WTC11 (cell line): ENCODE results near the gene ANKRD33B. TPM values are rescaled to one million over a fixed set of nuclear protein-coding genes. Genes with fewer than 3 reads are reported as not detected.

Experiments
- ATAC-seq: fragments of 200-7000 bp; cut with Tn5 transposase; 2 replicates; pipeline ENCODE4 v1.10.0; 2021; ENCODE audit warnings: mild to moderate bottlenecking, moderate library complexity
- CTCF ChIA-PET: fragments of 300-600 bp; sonication (Branson Sonifier 250); formaldehyde crosslinking; loops from one replicate; lab custom pipeline; 2021; ENCODE audit warnings: antibody characterized with exemption; lab: Charles Lee
- POLR2A ChIA-PET: fragments of 350-600 bp; sonication (Branson Sonifier 250); formaldehyde crosslinking; loops from one replicate; lab custom pipeline; 2021; ENCODE audit warnings: antibody characterized with exemption; lab: Charles Lee
- DNase-seq: peaks from one replicate; pipeline ENCODE4 v3.0.0; 2021; ENCODE audit warnings: low spot score
- H3K27ac Mint-ChIP-seq: 2 replicates; pipeline ENCODE4 v1.8.0; 2021; ENCODE audit warnings: mixed read lengths
- H3K27me3 Mint-ChIP-seq: 2 replicates; pipeline ENCODE4 v1.8.0; 2021; ENCODE audit warnings: low read depth, mild to moderate bottlenecking, moderate library complexity, mixed read lengths
- H3K36me3 Mint-ChIP-seq: 2 replicates; pipeline ENCODE4 v1.8.0; 2021; ENCODE audit warnings: mixed read lengths
- H3K4me1 Mint-ChIP-seq: 2 replicates; pipeline ENCODE4 v1.8.0; 2022; ENCODE audit warnings: mixed read lengths
- H3K4me3 Mint-ChIP-seq: 2 replicates; pipeline ENCODE4 v1.8.0; 2021; ENCODE audit warnings: mild to moderate bottlenecking, moderate library complexity, mixed read lengths
- H3K9me3 Mint-ChIP-seq: 2 replicates; pipeline ENCODE4 v1.8.0; 2021; ENCODE audit warnings: mixed read lengths
- CBFB ChIP-seq: sonication (generic); formaldehyde crosslinking; IDR thresholded peaks from 2 replicates; pipeline ENCODE4 v1.8.1; 2022; ENCODE audit warnings: mild to moderate bottlenecking, low read depth, missing genetic modification reagents
- CREB1 ChIP-seq: sonication (generic); formaldehyde crosslinking; IDR thresholded peaks from 2 replicates; pipeline ENCODE4 v1.8.0; 2023; ENCODE audit warnings: mild to moderate bottlenecking, missing genetic modification reagents
- ELF4 ChIP-seq: sonication (generic); formaldehyde crosslinking; IDR thresholded peaks from 2 replicates; pipeline ENCODE4 v1.8.1; 2022; ENCODE audit warnings: low read depth, mild to moderate bottlenecking, moderate library complexity, missing genetic modification reagents
- EMX1 ChIP-seq: fragments of 250-450 bp; sonication (Bioruptor Pico); IDR thresholded peaks from 2 replicates; pipeline ENCODE4 v1.8.0; 2021; ENCODE audit warnings: mild to moderate bottlenecking
- FOXJ3 ChIP-seq: sonication (generic); formaldehyde crosslinking; IDR thresholded peaks from 2 replicates; pipeline ENCODE4 v1.9.0; 2021; ENCODE audit warnings: missing genetic modification reagents, mild to moderate bottlenecking, borderline replicate concordance
- FOXP1 ChIP-seq: sonication (generic); formaldehyde crosslinking; IDR thresholded peaks from 2 replicates; pipeline ENCODE4 v1.8.0; 2022; ENCODE audit warnings: missing genetic modification reagents, mild to moderate bottlenecking, moderate library complexity, borderline replicate concordance
- MXD4 ChIP-seq: fragments of 250-450 bp; sonication (Bioruptor Pico); IDR thresholded peaks from 2 replicates; pipeline ENCODE4 v1.8.0; 2021; ENCODE audit warnings: mild to moderate bottlenecking, moderate library complexity, borderline replicate concordance
- NR2C2 ChIP-seq: sonication (generic); formaldehyde crosslinking; IDR thresholded peaks from 2 replicates; pipeline ENCODE4 v1.8.0; 2022; ENCODE audit warnings: mild to moderate bottlenecking, missing genetic modification reagents
- SP1 ChIP-seq: sonication (generic); formaldehyde crosslinking; conservative IDR thresholded peaks from 2 replicates; pipeline ENCODE4 v1.8.1; 2022; ENCODE audit warnings: missing genetic modification reagents
- ZNF423 ChIP-seq: fragments of 250-450 bp; sonication (Bioruptor Pico); IDR thresholded peaks from 2 replicates; pipeline ENCODE4 v2.1.2; 2022; ENCODE audit warnings: mild to moderate bottlenecking, moderate library complexity
- ZNF671 ChIP-seq: fragments of 250-450 bp; sonication (Bioruptor Pico); IDR thresholded peaks from 2 replicates; pipeline ENCODE4 v1.8.0; 2021; ENCODE audit warnings: mild to moderate bottlenecking
- total RNA-seq: library from RNA; stranded (reverse); gene quantifications from 3 replicates; pipeline ENCODE4 v1.2.3, GENCODE V29; 2021
- TF ChIP-seq, protein P1 (sequence below): sonication (generic); formaldehyde crosslinking; IDR thresholded peaks from 2 replicates; pipeline ENCODE4 v1.8.0; 2023; ENCODE audit warnings: missing genetic modification reagents, mild to moderate bottlenecking, borderline replicate concordance
- TF ChIP-seq, protein P2 (sequence below): fragments of 250-450 bp; sonication (Bioruptor Pico); IDR thresholded peaks from 2 replicates; pipeline ENCODE4 v1.9.0; 2021; ENCODE audit warnings: mild to moderate bottlenecking, borderline replicate concordance
- TF ChIP-seq, protein P3 (sequence below): sonication (generic); formaldehyde crosslinking; IDR thresholded peaks from 2 replicates; pipeline ENCODE4 v1.8.0; 2023; ENCODE audit warnings: missing genetic modification reagents
- TF ChIP-seq, protein P4 (sequence below): sonication (generic); formaldehyde crosslinking; IDR thresholded peaks from 2 replicates; pipeline ENCODE4 v1.8.1; 2022; ENCODE audit warnings: mild to moderate bottlenecking, missing genetic modification reagents, moderate library complexity, borderline replicate concordance
- TF ChIP-seq, protein P5 (sequence below): sonication (generic); formaldehyde crosslinking; IDR thresholded peaks from 2 replicates; pipeline ENCODE4 v1.8.1; 2023; ENCODE audit warnings: mild to moderate bottlenecking, missing genetic modification reagents, moderate library complexity
- TF ChIP-seq, protein P6 (sequence below): fragments of 250-450 bp; sonication (Bioruptor Pico); IDR thresholded peaks from 2 replicates; pipeline ENCODE4 v1.9.0; 2021; ENCODE audit warnings: mild to moderate bottlenecking

ANKRD33B gene
- total RNA-seq, 1 experiment from 2014 or later, result 9.2 TPM

DNA sequence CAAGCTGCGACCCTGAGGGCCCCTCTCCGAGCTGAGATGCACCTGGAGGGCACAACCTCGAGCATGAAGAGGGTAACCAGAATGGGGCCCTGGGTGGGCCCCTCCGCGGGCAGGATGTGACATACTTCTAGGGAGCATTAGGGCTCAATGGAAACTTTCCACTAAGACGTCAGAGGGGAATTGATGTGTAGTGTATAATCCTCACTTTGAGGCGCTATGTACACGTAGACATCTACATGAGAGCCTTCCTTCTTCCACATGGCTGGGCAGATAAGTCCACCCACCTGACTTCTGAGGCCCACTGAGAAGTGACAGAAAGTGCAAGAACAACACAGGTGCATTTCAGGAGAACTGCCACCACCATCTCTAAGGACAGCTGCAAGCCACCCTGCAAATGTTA, 136.1 kb downstream of the ANKRD33B start (continued):
- TF ChIP-seq, protein P1, sequence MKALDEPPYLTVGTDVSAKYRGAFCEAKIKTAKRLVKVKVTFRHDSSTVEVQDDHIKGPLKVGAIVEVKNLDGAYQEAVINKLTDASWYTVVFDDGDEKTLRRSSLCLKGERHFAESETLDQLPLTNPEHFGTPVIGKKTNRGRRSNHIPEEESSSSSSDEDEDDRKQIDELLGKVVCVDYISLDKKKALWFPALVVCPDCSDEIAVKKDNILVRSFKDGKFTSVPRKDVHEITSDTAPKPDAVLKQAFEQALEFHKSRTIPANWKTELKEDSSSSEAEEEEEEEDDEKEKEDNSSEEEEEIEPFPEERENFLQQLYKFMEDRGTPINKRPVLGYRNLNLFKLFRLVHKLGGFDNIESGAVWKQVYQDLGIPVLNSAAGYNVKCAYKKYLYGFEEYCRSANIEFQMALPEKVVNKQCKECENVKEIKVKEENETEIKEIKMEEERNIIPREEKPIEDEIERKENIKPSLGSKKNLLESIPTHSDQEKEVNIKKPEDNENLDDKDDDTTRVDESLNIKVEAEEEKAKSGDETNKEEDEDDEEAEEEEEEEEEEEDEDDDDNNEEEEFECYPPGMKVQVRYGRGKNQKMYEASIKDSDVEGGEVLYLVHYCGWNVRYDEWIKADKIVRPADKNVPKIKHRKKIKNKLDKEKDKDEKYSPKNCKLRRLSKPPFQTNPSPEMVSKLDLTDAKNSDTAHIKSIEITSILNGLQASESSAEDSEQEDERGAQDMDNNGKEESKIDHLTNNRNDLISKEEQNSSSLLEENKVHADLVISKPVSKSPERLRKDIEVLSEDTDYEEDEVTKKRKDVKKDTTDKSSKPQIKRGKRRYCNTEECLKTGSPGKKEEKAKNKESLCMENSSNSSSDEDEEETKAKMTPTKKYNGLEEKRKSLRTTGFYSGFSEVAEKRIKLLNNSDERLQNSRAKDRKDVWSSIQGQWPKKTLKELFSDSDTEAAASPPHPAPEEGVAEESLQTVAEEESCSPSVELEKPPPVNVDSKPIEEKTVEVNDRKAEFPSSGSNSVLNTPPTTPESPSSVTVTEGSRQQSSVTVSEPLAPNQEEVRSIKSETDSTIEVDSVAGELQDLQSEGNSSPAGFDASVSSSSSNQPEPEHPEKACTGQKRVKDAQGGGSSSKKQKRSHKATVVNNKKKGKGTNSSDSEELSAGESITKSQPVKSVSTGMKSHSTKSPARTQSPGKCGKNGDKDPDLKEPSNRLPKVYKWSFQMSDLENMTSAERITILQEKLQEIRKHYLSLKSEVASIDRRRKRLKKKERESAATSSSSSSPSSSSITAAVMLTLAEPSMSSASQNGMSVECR, result no peak
- TF ChIP-seq CBFB (CRISPR knock-in tag), result no peak

DNA sequence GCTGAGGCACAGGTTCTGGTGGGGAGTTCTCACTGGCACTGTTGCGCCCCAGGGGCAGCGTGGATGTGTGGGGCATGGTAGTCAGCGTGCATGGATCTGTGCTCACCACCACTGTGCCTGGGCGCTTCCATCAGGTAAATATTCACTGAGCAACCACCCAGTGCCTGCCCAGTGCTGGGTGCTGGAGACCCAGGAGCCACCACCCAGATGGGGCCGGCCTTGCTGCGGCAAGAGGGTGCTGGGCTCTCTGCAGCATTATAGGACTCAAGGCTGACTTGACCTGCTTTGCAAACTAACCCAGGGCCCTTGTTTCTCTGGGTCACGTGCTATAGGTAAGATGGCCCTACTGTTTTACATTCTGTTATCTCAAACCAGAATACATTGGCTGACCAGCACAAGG, 136.6 kb downstream of the ANKRD33B start:
- ChIA-PET CTCF (interaction anchor here (0.6 to 2.0 kb wide), 3 partner anchors 73 to 157 kb away, joined by 3 to 5 read pairs (median 5); no protein-coding TSS in a partner anchor), POLR2A (no interaction called here)
- Mint-ChIP-seq H3K4me3 (no peak overlapping the region), H3K36me3 (no peaks in the 10 kb centered on the region), H3K27me3 (no peaks in the 10 kb centered on the region), H3K9me3 (no peaks in the 10 kb centered on the region), H3K4me1 (peaks cover 40% of the 10 kb centered on the region), H3K27ac (no peak overlapping the region)
- DNase-seq (no peak), ATAC-seq (no peak)
- TF ChIP-seq NR2C2 (CRISPR knock-in tag) (no peak), FOXP1 (CRISPR knock-in tag) (no peak), SP1 (no peak), ELF4 (CRISPR knock-in tag) (no peak), CREB1 (CRISPR knock-in tag) (no peak), MXD4 (CRISPR knock-in tag) (no peak), ZNF671 (CRISPR knock-in tag) (no peak), ZNF423 (CRISPR knock-in tag) (no peak), FOXJ3 (CRISPR knock-in tag) (no peak), EMX1 (CRISPR knock-in tag) (no peak)
- TF ChIP-seq, protein P2, sequence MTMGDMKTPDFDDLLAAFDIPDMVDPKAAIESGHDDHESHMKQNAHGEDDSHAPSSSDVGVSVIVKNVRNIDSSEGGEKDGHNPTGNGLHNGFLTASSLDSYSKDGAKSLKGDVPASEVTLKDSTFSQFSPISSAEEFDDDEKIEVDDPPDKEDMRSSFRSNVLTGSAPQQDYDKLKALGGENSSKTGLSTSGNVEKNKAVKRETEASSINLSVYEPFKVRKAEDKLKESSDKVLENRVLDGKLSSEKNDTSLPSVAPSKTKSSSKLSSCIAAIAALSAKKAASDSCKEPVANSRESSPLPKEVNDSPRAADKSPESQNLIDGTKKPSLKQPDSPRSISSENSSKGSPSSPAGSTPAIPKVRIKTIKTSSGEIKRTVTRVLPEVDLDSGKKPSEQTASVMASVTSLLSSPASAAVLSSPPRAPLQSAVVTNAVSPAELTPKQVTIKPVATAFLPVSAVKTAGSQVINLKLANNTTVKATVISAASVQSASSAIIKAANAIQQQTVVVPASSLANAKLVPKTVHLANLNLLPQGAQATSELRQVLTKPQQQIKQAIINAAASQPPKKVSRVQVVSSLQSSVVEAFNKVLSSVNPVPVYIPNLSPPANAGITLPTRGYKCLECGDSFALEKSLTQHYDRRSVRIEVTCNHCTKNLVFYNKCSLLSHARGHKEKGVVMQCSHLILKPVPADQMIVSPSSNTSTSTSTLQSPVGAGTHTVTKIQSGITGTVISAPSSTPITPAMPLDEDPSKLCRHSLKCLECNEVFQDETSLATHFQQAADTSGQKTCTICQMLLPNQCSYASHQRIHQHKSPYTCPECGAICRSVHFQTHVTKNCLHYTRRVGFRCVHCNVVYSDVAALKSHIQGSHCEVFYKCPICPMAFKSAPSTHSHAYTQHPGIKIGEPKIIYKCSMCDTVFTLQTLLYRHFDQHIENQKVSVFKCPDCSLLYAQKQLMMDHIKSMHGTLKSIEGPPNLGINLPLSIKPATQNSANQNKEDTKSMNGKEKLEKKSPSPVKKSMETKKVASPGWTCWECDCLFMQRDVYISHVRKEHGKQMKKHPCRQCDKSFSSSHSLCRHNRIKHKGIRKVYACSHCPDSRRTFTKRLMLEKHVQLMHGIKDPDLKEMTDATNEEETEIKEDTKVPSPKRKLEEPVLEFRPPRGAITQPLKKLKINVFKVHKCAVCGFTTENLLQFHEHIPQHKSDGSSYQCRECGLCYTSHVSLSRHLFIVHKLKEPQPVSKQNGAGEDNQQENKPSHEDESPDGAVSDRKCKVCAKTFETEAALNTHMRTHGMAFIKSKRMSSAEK (CRISPR knock-in tag), result no peak
- TF ChIP-seq, protein P3, sequence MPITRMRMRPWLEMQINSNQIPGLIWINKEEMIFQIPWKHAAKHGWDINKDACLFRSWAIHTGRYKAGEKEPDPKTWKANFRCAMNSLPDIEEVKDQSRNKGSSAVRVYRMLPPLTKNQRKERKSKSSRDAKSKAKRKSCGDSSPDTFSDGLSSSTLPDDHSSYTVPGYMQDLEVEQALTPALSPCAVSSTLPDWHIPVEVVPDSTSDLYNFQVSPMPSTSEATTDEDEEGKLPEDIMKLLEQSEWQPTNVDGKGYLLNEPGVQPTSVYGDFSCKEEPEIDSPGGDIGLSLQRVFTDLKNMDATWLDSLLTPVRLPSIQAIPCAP (CRISPR knock-in tag), result no peak
- TF ChIP-seq, protein P4, sequence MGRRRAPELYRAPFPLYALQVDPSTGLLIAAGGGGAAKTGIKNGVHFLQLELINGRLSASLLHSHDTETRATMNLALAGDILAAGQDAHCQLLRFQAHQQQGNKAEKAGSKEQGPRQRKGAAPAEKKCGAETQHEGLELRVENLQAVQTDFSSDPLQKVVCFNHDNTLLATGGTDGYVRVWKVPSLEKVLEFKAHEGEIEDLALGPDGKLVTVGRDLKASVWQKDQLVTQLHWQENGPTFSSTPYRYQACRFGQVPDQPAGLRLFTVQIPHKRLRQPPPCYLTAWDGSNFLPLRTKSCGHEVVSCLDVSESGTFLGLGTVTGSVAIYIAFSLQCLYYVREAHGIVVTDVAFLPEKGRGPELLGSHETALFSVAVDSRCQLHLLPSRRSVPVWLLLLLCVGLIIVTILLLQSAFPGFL (CRISPR knock-in tag), result no peak
- TF ChIP-seq, protein P5, sequence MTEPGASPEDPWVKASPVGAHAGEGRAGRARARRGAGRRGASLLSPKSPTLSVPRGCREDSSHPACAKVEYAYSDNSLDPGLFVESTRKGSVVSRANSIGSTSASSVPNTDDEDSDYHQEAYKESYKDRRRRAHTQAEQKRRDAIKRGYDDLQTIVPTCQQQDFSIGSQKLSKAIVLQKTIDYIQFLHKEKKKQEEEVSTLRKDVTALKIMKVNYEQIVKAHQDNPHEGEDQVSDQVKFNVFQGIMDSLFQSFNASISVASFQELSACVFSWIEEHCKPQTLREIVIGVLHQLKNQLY, result no peak
- TF ChIP-seq, protein P6, sequence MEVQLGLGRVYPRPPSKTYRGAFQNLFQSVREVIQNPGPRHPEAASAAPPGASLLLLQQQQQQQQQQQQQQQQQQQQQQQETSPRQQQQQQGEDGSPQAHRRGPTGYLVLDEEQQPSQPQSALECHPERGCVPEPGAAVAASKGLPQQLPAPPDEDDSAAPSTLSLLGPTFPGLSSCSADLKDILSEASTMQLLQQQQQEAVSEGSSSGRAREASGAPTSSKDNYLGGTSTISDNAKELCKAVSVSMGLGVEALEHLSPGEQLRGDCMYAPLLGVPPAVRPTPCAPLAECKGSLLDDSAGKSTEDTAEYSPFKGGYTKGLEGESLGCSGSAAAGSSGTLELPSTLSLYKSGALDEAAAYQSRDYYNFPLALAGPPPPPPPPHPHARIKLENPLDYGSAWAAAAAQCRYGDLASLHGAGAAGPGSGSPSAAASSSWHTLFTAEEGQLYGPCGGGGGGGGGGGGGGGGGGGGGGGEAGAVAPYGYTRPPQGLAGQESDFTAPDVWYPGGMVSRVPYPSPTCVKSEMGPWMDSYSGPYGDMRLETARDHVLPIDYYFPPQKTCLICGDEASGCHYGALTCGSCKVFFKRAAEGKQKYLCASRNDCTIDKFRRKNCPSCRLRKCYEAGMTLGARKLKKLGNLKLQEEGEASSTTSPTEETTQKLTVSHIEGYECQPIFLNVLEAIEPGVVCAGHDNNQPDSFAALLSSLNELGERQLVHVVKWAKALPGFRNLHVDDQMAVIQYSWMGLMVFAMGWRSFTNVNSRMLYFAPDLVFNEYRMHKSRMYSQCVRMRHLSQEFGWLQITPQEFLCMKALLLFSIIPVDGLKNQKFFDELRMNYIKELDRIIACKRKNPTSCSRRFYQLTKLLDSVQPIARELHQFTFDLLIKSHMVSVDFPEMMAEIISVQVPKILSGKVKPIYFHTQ (CRISPR knock-in tag), result no peak
- TF ChIP-seq, protein P1, result no peak
